Measurements from ENCODE around the gene RFTN1.

The RFTN1 gene

GRCh38 chr3:16294844-16295243 lies 218.7 kb downstream of the RFTN1 start:
- DNase-seq (no peak), ATAC-seq (replicated peaks) (no peak)
- H3K36me3 Mint-ChIP-seq (ENCODE audit: insufficient read depth), result peaks cover 53% of the 10 kb centered on the region
- peak overlapping the region; percentile 41 to 49 for H3K27ac Mint-ChIP-seq
- H3K27me3 Mint-ChIP-seq, result no peaks in the 10 kb centered on the region
- peaks cover 34 to 79% of the 10 kb centered on the region in 2 donors for H3K4me1 Mint-ChIP-seq (ENCODE audit: low read depth in 2 of 2)
- peak overlapping the region; percentile 38 to 42 for H3K4me3 Mint-ChIP-seq
- H3K9me3 Mint-ChIP-seq, result no peaks in the 10 kb centered on the region

GRCh38 chr3:16290827-16291196 lies 222.7 kb downstream of the RFTN1 start:
- Mint-ChIP-seq H3K36me3 (ENCODE audit: insufficient read depth) (peaks cover 48% of the 10 kb centered on the region), H3K27me3 (no peaks in the 10 kb centered on the region), H3K9me3 (no peaks in the 10 kb centered on the region), H3K4me3 (peak overlapping the region; percentile 89 to 90), H3K27ac (peak overlapping the region; percentile 90 to 93), H3K4me1 (ENCODE audit: low read depth in 2 of 2) (peaks cover 52 to 86% of the 10 kb centered on the region in 2 donors)
- peak; percentile 18 for ATAC-seq (replicated peaks)
- DNase-seq, result no peak

GRCh38 chr3:16290007-16290826 lies 223.3 kb downstream of the RFTN1 start:
- Mint-ChIP-seq H3K4me3 (peak overlapping the region; percentile 89 to 90), H3K4me1 (ENCODE audit: low read depth in 2 of 2) (peaks cover 48 to 86% of the 10 kb centered on the region in 2 donors), H3K36me3 (ENCODE audit: insufficient read depth) (peaks cover 43% of the 10 kb centered on the region), H3K9me3 (no peaks in the 10 kb centered on the region), H3K27me3 (no peaks in the 10 kb centered on the region), H3K27ac (peak overlapping the region; percentile 90 to 93)
- DNase-seq, result peak; percentile 51 to 61 (median 59)
- peak; percentile 19 for ATAC-seq (replicated peaks)

GRCh38 chr3:16289144-16289889 lies 224.2 kb downstream of the RFTN1 start:
- Mint-ChIP-seq H3K27me3 (no peaks in the 10 kb centered on the region), H3K9me3 (no peaks in the 10 kb centered on the region), H3K36me3 (ENCODE audit: insufficient read depth) (peaks cover 38% of the 10 kb centered on the region), H3K27ac (peak overlapping the region; percentile 90 to 93), H3K4me3 (peak overlapping the region; percentile 89 to 90), H3K4me1 (ENCODE audit: low read depth in 2 of 2) (peaks cover 56 to 86% of the 10 kb centered on the region in 2 donors)
- DNase-seq (no peak), ATAC-seq (replicated peaks) (no peak)

GRCh38 chr3:16288664-16289063 lies 224.8 kb downstream of the RFTN1 start:
- peaks cover 36% of the 10 kb centered on the region for H3K36me3 Mint-ChIP-seq (ENCODE audit: insufficient read depth)
- H3K4me1 Mint-ChIP-seq (ENCODE audit: low read depth in 2 of 2), result peaks cover 56 to 84% of the 10 kb centered on the region in 2 donors
- peak; percentile 7 for ATAC-seq (replicated peaks)
- no peak for DNase-seq
- no peaks in the 10 kb centered on the region for H3K9me3 Mint-ChIP-seq
- H3K27me3 Mint-ChIP-seq, result no peaks in the 10 kb centered on the region
- peak overlapping the region; percentile 90 to 93 for H3K27ac Mint-ChIP-seq
- peak overlapping the region; percentile 89 to 90 for H3K4me3 Mint-ChIP-seq

- Mint-ChIP-seq H3K36me3 (ENCODE audit: insufficient read depth) (peaks cover 31% of the 10 kb centered on the region), H3K4me1 (ENCODE audit: low read depth in 2 of 2) (peaks cover 51 to 74% of the 10 kb centered on the region in 2 donors), H3K4me3 (peak overlapping the region; percentile 89 to 90)
These were observed 226.6 kb downstream of the RFTN1 start for GRCh38 chr3:16286751-16287543.

GRCh38 chr3:16286161-16286560 lies 227.3 kb downstream of the RFTN1 start:
- H3K27ac Mint-ChIP-seq, result peak overlapping the region; percentile 90 to 93
- DNase-seq (peak; percentile 63 to 68 (median 65)), ATAC-seq (replicated peaks) (peak; percentile 92)
- peaks cover 30% of the 10 kb centered on the region for H3K36me3 Mint-ChIP-seq (ENCODE audit: insufficient read depth)
- H3K9me3 Mint-ChIP-seq, result no peaks in the 10 kb centered on the region
- no peaks in the 10 kb centered on the region for H3K27me3 Mint-ChIP-seq
- peak overlapping the region; percentile 89 to 90 for H3K4me3 Mint-ChIP-seq
- peaks cover 47 to 66% of the 10 kb centered on the region in 2 donors for H3K4me1 Mint-ChIP-seq (ENCODE audit: low read depth in 2 of 2)

More at GRCh38 chr3:16286751-16287543, 226.6 kb downstream of the RFTN1 start:
- Mint-ChIP-seq H3K9me3 (no peaks in the 10 kb centered on the region), H3K27ac (peak overlapping the region; percentile 90 to 93), H3K27me3 (no peaks in the 10 kb centered on the region)
- ATAC-seq (replicated peaks) (peak; percentile 3), DNase-seq (no peak)

- H3K9me3 Mint-ChIP-seq, result no peaks in the 10 kb centered on the region
- H3K4me3 Mint-ChIP-seq, result peak overlapping the region; percentile 60 to 89
- peaks cover 19% of the 10 kb centered on the region for H3K36me3 Mint-ChIP-seq (ENCODE audit: insufficient read depth)
- H3K27ac Mint-ChIP-seq, result peak overlapping the region; percentile 90 to 93
- ATAC-seq (replicated peaks) (no peak), DNase-seq (no peak)
- peaks cover 34 to 51% of the 10 kb centered on the region in 2 donors for H3K4me1 Mint-ChIP-seq (ENCODE audit: low read depth in 2 of 2)
- no peaks in the 10 kb centered on the region for H3K27me3 Mint-ChIP-seq
These were observed 228.9 kb downstream of the RFTN1 start for GRCh38 chr3:16284633-16285032.

GRCh38 chr3:16280671-16281070 lies 232.8 kb downstream of the RFTN1 start:
- ATAC-seq (replicated peaks) (no peak), DNase-seq (no peak)
- Mint-ChIP-seq H3K27ac (no peak overlapping the region), H3K4me3 (no peak overlapping the region), H3K27me3 (no peaks in the 10 kb centered on the region), H3K36me3 (ENCODE audit: insufficient read depth) (peaks cover 3% of the 10 kb centered on the region), H3K9me3 (no peaks in the 10 kb centered on the region), H3K4me1 (ENCODE audit: low read depth in 2 of 2) (peaks cover 10 to 17% of the 10 kb centered on the region in 2 donors)

- no peak for ATAC-seq (replicated peaks)
- Mint-ChIP-seq H3K9me3 (no peaks in the 10 kb centered on the region), H3K36me3 (ENCODE audit: insufficient read depth) (peaks cover 13% of the 10 kb centered on the region), H3K27me3 (no peaks in the 10 kb centered on the region), H3K27ac (no peak overlapping the region), H3K4me3 (no peak overlapping the region), H3K4me1 (ENCODE audit: low read depth in 2 of 2) (peaks cover 0 to 6% of the 10 kb centered on the region in 2 donors)
- no peak for DNase-seq
These were observed 234.3 kb downstream of the RFTN1 start for GRCh38 chr3:16279010-16279801.

GRCh38 chr3:16277471-16277870 lies 236.0 kb downstream of the RFTN1 start:
- H3K4me1 Mint-ChIP-seq (ENCODE audit: low read depth in 2 of 2), result no peaks in the 10 kb centered on the region
- no peak overlapping the region for H3K4me3 Mint-ChIP-seq
- H3K27me3 Mint-ChIP-seq, result no peaks in the 10 kb centered on the region
- ATAC-seq (replicated peaks), result no peak
- no peak overlapping the region for H3K27ac Mint-ChIP-seq
- H3K36me3 Mint-ChIP-seq (ENCODE audit: insufficient read depth), result peaks cover 19% of the 10 kb centered on the region
- no peak for DNase-seq
- H3K9me3 Mint-ChIP-seq, result no peaks in the 10 kb centered on the region

- Mint-ChIP-seq H3K27me3 (no peaks in the 10 kb centered on the region), H3K4me1 (ENCODE audit: low read depth in 2 of 2) (no peaks in the 10 kb centered on the region), H3K9me3 (no peaks in the 10 kb centered on the region), H3K27ac (no peak overlapping the region), H3K4me3 (no peak overlapping the region), H3K36me3 (ENCODE audit: insufficient read depth) (peaks cover 24% of the 10 kb centered on the region)
- ATAC-seq (replicated peaks) (no peak), DNase-seq (no peak)
These were observed 239.6 kb downstream of the RFTN1 start for GRCh38 chr3:16273867-16274266.
